Bronchial epithelial cell (primary cell): ENCODE measurements around the gene ARHGEF12. TPM values are rescaled to one million over a fixed set of nuclear protein-coding genes. Genes with fewer than 3 reads are reported as not detected.
A peak's percentile ranks its signal among the peaks of the same experiment; 100 is the strongest.

ENCODE experiments used
- DNase-seq: peaks from one replicate; pipeline ENCODE4 v3.0.0-alpha.2; 2010; ENCODE audit warnings: low read depth
- FAIRE-seq: peaks from 2 replicates; lab custom pipeline; 2011; peaks lifted over from hg19 to GRCh38; lab: Jason Lieb, UNC
- H3K27me3 ChIP-seq: 2 replicates; pipeline ENCODE4 v1.5.1; 2011; ENCODE audit warnings: low read length; ENCODE audit not compliant: control insufficient read depth, insufficient read depth
- H3K36me3 ChIP-seq: 2 replicates; pipeline ENCODE4 v1.5.1; 2011; ENCODE audit warnings: low read length; ENCODE audit not compliant: control insufficient read depth, insufficient read depth
- H3K4me3 ChIP-seq: 2 replicates; pipeline ENCODE4 v1.5.1; 2011; ENCODE audit warnings: mild to moderate bottlenecking, low read depth, low read length, control low read depth
- total RNA-seq: library from RNA; depleted of rRNA; stranded (reverse); fragments of >200 nt; gene quantifications from 2 replicates; pipeline ENCODE4 v1.2.1, GENCODE V29; 2014
- TF ChIP-seq, protein P1 (sequence below): IDR thresholded peaks from 2 replicates; pipeline ENCODE4 v1.5.1; 2011; ENCODE audit warnings: mild to moderate bottlenecking, moderate library complexity, low read length, control low read depth, inconsistent platforms; ENCODE audit not compliant: insufficient read depth, severe bottlenecking

The ARHGEF12 gene
- total RNA-seq, 1 donor from 2014 or later, result 65.6 TPM

GRCh38 chr11:120294096-120294495, 42.1 kb upstream of the ARHGEF12 start:
- FAIRE-seq (no peak), DNase-seq (no peak)
- Histone ChIP-seq H3K27me3 (peaks cover 7% of the 10 kb centered on the region), H3K4me3 (no peak overlapping the region), H3K36me3 (no peaks in the 10 kb centered on the region)
- TF ChIP-seq, protein P1, sequence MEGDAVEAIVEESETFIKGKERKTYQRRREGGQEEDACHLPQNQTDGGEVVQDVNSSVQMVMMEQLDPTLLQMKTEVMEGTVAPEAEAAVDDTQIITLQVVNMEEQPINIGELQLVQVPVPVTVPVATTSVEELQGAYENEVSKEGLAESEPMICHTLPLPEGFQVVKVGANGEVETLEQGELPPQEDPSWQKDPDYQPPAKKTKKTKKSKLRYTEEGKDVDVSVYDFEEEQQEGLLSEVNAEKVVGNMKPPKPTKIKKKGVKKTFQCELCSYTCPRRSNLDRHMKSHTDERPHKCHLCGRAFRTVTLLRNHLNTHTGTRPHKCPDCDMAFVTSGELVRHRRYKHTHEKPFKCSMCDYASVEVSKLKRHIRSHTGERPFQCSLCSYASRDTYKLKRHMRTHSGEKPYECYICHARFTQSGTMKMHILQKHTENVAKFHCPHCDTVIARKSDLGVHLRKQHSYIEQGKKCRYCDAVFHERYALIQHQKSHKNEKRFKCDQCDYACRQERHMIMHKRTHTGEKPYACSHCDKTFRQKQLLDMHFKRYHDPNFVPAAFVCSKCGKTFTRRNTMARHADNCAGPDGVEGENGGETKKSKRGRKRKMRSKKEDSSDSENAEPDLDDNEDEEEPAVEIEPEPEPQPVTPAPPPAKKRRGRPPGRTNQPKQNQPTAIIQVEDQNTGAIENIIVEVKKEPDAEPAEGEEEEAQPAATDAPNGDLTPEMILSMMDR, result no peak

DNA sequence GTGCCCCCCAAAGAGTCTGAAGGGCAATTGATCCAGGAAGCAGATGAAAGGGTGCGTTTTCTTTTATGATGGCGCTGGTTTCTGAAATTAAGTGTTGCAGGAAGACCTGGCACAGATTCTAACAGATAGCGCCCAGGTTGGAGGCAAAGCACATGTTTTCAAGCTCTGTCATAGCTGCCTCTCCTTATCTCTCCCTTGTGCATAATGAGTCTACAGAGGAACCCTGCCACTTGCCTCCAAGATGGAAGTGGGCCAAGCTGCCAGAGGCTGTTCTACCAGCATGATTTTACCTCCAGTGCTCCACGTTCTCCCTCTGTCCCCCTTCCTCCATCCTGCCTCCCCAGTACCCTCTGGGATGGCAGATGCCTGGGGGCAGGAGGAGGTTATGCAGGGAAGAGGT, 41.1 kb upstream of the ARHGEF12 start:
- FAIRE-seq (no peak), DNase-seq (no peak)
- H3K4me3 ChIP-seq, result no peak overlapping the region
- no peaks in the 10 kb centered on the region for H3K36me3 ChIP-seq
- H3K27me3 ChIP-seq, result peaks cover 7% of the 10 kb centered on the region
- TF ChIP-seq, protein P1, result no peak

DNA sequence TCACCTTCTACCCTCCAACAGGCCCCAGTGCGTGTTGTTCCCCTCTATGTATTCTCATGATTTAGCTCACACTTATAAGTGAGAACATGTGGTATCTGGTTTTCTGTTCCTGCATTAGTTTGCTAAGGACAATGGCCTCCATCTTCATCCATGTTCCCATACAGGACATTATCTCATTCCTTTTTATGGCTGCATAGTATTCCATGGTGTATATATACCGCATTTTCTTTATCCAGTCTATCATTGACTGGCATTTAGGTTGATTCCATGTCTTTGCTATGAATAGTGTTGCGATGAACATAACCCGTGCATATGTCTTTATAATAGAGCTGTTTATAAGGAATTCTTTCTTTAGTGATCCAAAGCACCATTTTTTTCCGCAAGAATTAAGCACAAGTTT, 39.7 kb upstream of the ARHGEF12 start:
- Histone ChIP-seq H3K27me3 (peaks cover 5% of the 10 kb centered on the region), H3K36me3 (no peaks in the 10 kb centered on the region), H3K4me3 (no peak overlapping the region)
- FAIRE-seq, result no peak
- TF ChIP-seq, protein P1, result no peak
- no peak for DNase-seq

GRCh38 chr11:120298461-120298860, 37.8 kb upstream of the ARHGEF12 start:
- no peaks in the 10 kb centered on the region for H3K36me3 ChIP-seq
- DNase-seq (no peak), FAIRE-seq (no peak)
- H3K4me3 ChIP-seq, result no peak overlapping the region
- peaks cover 3% of the 10 kb centered on the region for H3K27me3 ChIP-seq
- TF ChIP-seq, protein P1, result no peak

DNA sequence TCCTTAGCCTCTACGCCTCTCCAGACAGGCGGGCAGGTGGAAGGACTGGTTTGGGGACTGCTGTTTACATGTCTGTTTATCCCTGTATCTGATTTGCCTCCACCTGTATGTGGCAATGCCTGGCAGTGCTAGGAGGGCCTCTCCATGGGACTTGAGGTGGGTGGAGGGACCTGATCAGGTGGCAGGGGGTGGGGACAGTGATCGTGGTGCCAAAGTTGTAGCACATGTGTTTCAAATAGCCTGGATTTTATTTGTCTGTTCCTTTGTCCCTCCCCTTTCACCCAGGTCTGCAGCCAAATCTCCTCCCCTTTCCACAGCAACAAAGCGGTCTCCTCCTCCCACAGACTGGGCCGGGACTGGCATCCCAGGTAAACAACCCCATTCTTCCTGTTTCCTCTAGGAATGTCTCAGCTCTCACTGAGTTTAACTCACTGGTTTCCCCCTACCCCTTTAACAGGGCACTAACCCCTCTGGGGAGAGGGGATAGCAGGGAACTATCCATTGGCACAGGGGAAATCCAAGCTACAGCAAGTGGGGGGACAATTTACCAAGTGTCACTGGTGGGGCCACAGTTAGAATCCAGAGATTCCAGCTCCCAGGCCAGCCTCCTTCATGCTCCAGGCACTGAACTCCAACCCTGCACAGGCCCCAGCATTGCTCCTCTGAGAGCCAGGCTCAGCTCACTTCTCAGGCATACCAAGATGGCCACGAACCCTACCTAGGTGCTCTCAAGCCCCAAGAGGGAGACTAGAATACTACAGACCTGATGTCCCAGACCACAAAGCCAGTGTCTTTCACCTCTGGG, 34.0 kb upstream of the ARHGEF12 start:
- FAIRE-seq (no peak), DNase-seq (peak; percentile 61)
- Histone ChIP-seq H3K27me3 (no peaks in the 10 kb centered on the region), H3K36me3 (no peaks in the 10 kb centered on the region), H3K4me3 (no peak overlapping the region)
- TF ChIP-seq, protein P1, result no peak
